ENCODE measurements around the gene RNF225.

Gene RNF225

GRCh38 chr19:58398545-58398944 lies 3.1 kb downstream of the RNF225 start:
- TF ChIP-seq FOXP2 (optimal IDR thresholded peaks at IDR 0.05; ENCODE audit: borderline replicate concordance, extremely low read depth, extremely low read length, insufficient read depth) (no peak), TAF1 (IDR thresholded peaks at IDR 0.05; ENCODE audit: borderline replicate concordance, insufficient read depth, low read length) (no peak), POLR2AphosphoS5 (IDR thresholded peaks at IDR 0.05; ENCODE audit: low read depth, low read length) (no peak)

GRCh38 chr19:58399903-58400302 lies 4.4 kb downstream of the RNF225 start:
- TF ChIP-seq TAF1 (IDR thresholded peaks at IDR 0.05; ENCODE audit: borderline replicate concordance, insufficient read depth, low read length), result no peak
- TF ChIP-seq REST (IDR thresholded peaks at IDR 0.05; ENCODE audit: insufficient read depth in 1 of 2, low read depth in 2 of 2, low read length in 2 of 2), result no peak
- TF ChIP-seq POLR2AphosphoS5 (IDR thresholded peaks at IDR 0.05; ENCODE audit: low read depth, low read length), result no peak
- TF ChIP-seq SIN3A (IDR thresholded peaks at IDR 0.05; ENCODE audit: borderline replicate concordance, insufficient read depth, low read length), result no peak
- TF ChIP-seq FOXP2 (optimal IDR thresholded peaks at IDR 0.05; ENCODE audit: borderline replicate concordance, extremely low read depth, extremely low read length, insufficient read depth), result no peak

GRCh38 chr19:58400316-58400915 lies 5.0 kb downstream of the RNF225 start:
- TF ChIP-seq FOXP2 (optimal IDR thresholded peaks at IDR 0.05; ENCODE audit: borderline replicate concordance, extremely low read depth, extremely low read length, insufficient read depth) (no peak), SIN3A (IDR thresholded peaks at IDR 0.05; ENCODE audit: borderline replicate concordance, insufficient read depth, low read length) (no peak), POLR2AphosphoS5 (IDR thresholded peaks at IDR 0.05; ENCODE audit: low read depth, low read length) (no peak), REST (IDR thresholded peaks at IDR 0.05; ENCODE audit: insufficient read depth in 1 of 2, low read depth in 2 of 2, low read length in 2 of 2) (no peak), TAF1 (IDR thresholded peaks at IDR 0.05; ENCODE audit: borderline replicate concordance, insufficient read depth, low read length) (no peak)

- peak; percentile 96 for TF ChIP-seq FOXP2 (optimal IDR thresholded peaks at IDR 0.05; ENCODE audit: borderline replicate concordance, extremely low read depth, extremely low read length, insufficient read depth)
- peak; percentile 82 for TF ChIP-seq POLR2AphosphoS5 (IDR thresholded peaks at IDR 0.05; ENCODE audit: low read depth, low read length)
- peak; percentile 74; the same call in 1 of the 2 replicates for TF ChIP-seq TAF1 (IDR thresholded peaks at IDR 0.05; ENCODE audit: borderline replicate concordance, insufficient read depth, low read length)
- no peak for TF ChIP-seq SIN3A (IDR thresholded peaks at IDR 0.05; ENCODE audit: borderline replicate concordance, insufficient read depth, low read length)
- no peak for TF ChIP-seq REST (IDR thresholded peaks at IDR 0.05; ENCODE audit: insufficient read depth in 1 of 2, low read depth in 2 of 2, low read length in 2 of 2)
Measured at GRCh38 chr19:58400916-58401839, 5.7 kb downstream of the RNF225 start.

GRCh38 chr19:58401840-58402421 lies 6.5 kb downstream of the RNF225 start:
- TF ChIP-seq FOXP2 (optimal IDR thresholded peaks at IDR 0.05; ENCODE audit: borderline replicate concordance, extremely low read depth, extremely low read length, insufficient read depth), result no peak

Data from PFSK-1 (cell line).